ENCODE results near the gene ZBTB24.

- TF ChIP-seq EZH2phosphoT487 (IDR thresholded peaks at IDR 0.05; ENCODE audit: insufficient read depth, low read depth), result no peak
- TF ChIP-seq EZH2 (IDR thresholded peaks at IDR 0.05; ENCODE audit: insufficient read depth, poor library complexity, severe bottlenecking), result no peak
Observed at GRCh38 chr6:109498052-109498451, 15.0 kb upstream of the ZBTB24 start.
